ENCODE results near the gene FGF11.

Gene FGF11

DNA sequence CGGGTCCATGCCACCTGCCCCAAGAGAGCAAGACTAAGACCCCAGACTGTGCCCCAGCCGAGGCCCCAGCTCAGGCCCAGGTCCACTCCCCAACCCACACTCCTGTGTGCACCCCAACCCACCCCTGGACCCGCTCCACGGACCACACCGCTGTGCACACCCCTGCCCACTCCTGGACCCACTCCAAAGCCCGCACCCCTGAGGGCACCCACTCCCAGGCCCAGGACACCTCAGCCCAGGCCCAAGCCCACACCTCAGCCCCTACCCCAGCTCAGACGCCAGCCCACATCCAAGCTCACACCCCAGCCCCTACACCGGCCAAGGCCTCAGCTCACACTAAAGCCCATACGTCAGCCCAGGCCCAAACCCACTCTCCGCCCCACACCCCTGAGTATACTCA, 9.6 kb upstream of the FGF11 start:
- DNase-seq (ENCODE audit: low read depth in 2 of 2), result no peak

DNA sequence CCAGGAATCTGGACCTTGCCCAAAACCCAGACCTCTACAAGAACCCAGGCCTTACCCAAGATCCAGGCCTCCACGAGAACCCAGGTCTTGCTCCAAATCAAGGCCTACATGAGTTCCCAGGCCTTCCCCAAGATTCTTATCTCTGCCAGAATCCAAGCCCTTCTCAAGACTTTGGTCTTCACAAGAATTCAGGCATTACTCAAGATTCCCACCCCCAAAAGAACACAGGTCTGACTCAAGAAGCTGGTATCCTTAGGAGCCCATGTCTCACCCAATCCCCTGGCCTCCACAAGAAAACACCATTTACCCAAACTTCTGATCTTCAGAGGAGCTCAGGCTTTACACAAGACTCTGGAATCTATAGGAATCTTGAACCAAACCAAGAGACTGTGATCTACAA, 8.1 kb upstream of the FGF11 start:
- DNase-seq (ENCODE audit: low read depth in 2 of 2), result no peak

DNA sequence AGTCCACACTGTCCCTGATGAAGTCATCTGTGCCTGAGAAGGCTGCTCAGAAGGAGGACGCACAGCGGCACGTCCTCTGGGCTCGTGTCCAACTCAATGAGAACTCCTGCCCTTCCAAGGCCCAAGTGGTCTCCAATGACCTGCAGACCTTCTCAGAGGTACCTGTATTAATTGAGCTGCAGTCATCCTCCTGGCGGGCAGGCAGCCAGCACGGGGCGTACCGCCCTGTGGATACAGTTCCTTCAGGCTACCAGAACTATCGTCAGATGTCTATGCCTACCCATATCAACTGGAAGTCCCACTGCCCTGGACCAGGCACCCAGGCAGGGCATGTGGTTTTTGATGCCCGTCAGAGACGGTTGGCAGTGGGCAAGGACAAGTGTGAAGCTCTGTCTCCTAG, 7.0 kb upstream of the FGF11 start:
- DNase-seq (ENCODE audit: low read depth in 2 of 2), result no peak

DNA sequence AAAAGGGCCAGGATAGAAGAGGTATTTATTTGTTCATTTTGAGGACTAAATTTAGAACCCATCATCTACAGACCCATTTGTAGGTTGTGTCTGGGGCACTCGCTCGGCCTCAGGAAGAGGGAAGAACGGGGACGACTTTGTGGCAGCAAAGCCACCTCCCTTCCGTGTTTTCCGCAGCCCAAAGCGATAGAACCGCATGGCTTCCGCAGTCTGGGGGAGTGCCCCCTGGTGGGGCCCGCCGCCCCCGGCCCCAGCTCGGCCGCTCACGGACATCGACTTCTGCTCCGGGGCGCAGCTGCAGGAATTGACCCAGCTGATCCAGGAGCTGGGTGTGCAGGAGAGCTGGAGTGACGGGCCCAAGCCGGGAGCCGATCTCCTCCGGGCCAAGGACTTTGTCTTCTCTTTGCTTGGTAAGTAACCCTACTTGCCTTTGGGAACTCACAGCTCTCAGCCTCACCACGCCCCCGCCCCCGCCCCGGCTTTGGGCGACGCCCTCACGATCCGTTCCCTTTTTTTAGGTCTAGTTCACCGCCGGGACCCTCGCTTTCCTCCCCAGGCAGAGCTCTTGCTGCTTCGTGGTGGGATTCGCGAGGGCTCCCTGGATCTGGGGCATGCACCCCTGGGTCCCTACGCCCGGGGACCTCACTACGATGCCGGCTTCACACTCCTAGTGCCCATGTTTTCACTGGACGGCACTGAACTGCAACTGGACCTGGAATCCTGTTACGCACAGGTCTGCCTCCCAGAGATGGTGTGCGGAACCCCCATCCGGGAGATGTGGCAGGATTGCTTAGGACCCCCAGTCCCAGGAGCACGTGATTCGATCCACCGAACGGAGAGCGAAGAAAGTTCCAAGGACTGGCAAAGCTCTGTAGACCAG, 3.4 kb upstream of the FGF11 start:
- DNase-seq (ENCODE audit: low read depth in 2 of 2), result peak in 1 of 2 donors; percentile 38

DNA sequence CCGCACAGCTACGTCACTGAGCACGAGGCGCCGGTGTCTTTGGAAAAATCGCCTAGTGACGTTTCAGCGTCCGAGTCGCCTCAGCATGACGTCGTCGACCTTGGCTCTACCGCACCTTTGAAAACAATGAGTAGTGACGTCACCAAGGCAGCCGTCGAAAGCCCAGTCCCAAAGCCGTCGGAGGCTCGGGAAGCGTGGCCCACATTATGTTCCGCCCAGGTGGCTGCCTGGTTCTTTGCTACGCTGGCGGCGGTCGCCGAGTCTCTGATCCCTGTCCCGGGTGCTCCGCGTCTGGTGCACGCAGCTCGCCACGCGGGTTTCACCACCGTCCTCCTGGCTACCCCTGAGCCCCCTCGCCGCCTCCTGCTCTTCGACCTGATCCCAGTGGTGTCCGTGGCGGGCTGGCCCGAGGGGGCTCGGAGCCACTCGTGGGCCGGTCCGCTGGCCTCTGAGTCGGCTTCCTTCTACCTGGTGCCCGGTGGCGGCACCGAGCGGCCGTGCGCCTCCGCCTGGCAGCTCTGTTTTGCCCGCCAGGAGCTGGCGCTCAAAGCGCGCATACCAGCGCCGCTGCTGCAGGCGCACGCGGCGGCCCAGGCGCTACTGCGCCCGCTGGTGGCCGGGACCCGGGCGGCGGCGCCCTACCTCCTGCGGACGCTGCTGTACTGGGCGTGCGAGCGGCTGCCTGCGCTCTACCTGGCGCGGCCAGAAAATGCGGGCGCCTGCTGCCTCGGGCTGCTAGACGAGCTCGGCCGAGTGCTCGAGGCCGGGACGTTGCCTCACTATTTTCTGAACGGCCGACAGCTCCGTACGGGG, 2.5 kb upstream of the FGF11 start:
- peak; percentile 50 to 67 for DNase-seq (ENCODE audit: low read depth in 2 of 2)

DNA sequence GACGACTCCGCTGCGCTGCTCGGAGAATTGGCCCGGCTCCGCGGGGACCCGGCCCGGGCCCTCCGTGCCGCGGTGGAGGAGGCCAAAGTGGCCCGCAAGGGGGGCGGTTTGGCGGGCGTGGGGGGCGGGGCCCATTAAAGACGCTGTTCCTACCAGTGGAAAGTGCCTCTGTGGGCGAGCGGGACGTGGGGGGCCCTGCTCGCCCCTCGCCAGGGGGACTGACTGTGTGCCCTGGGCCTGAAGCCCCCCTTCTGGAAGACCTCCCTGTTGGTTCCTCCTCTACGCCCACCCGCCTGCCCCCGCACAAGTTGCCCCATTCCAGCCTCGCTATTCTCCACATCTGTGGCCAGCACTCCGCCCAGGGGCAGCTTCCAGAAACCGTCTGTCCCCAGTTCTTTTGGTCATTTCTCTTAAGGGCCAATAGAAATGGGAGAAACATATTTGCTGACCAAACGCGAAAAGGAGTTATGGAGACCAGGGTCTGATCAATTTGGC, 1.9 kb upstream of the FGF11 start:
- DNase-seq (ENCODE audit: low read depth in 2 of 2), result no peak

DNA sequence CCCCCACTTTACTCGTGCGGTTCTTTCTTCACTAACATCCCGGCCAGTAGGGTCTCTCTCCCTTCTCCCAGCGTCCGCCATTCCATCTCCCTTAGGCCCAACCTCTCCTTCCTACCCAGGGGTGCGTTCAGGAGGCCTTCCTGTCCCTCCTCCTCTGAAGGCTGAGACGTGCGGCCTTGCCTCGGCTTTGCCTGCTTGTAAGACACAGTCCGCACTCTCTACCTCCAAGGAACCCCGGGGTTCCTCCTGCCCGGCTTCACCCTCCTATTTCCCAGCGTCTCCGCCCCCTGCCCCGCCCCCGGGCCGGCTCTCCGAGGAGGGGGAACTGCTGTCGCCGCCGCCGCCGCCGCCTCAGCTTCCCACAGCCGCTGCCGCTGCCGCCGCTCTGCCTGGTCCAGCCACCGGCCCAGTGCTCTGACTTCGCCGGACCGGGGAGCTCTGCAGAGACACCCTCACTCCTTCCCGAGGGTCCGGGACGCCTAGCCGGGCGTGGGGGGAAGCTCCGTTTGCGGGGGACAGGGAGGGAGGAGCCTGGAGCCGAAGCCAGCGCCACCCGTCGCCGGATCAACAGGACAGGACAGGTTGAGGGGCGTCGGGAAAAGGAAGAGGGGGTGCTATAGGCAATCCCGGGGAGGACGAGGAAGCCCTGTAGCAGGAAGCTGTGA, 1.2 kb upstream of the FGF11 start:
- peak in 1 of 2 donors; percentile 35 for DNase-seq (ENCODE audit: low read depth in 2 of 2)

DNA sequence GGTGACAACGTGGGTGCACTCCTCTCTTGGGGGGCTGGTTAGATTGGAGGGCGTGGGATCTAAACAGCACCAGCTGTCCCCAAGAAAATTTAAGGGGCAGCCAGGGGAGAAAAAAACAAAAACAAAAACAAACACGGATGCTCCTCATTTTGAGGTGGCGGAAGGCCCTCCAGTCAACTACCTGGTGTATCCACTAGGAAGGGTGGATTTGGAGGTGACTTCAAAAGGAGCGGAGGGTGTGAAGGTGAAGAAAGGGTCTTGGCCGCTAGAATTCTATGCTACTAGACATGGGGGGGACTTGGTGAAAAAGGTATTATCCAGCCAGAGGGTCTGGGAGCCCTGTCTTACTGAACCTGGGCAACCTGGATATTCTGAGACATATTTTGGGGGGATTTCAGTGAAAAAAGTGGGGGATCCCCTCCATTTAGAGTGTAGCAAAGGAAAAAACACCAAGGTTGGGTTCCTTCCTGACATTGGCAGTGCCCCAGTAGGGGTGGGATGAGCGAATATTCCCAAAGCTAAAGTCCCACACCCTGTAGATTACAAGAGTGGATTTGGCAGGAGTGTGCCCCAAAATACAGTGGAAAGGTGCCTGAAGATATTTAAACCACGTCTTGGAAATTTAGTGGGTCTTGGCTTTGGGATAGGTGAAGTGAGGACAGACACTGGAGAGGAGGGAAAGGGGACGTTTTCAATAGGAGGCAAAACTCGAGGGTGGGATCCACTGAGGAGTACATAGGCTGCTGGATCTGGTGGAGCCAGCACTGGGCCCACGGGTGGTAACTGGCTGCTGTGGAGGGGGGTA, 454 bp upstream of the FGF11 start:
- DNase-seq (ENCODE audit: low read depth in 2 of 2), result no peak

DNA sequence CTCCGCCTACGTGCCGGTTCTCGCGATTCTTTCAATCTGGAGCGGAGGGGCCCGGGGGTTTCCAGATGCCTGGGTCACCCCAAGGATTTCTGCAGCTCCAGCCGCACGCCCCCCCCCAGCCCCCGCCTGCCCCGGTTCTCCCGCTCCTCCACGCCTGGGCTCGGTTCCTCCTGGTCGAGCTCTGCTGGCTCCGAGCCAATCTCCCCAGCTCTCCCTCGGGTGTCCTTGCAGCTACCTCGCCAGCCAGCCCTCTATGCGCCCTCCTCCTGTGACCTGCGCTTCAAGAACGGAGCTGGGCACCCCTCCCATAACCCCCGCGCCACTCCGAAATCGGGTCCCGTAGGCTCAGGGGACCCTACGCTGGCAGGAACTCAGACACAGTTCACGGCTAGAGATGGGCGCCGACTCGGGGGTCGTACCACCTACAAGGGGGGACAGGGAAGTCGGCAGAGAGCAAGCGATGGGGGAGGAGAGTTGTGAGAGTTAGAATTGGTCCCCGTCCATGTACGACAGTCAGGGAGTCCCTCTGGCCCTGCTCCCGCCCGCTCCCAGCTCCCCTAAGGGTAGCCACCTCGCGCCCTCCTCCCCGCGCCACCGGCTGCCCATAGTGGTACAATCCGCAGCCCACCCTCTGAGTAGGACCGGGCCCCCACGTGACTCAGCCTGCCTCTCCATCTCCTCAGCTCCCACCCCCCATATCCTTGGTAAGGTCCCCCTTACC, 961 bp downstream of the FGF11 start:
- no peak for DNase-seq (ENCODE audit: low read depth in 2 of 2)

DNA sequence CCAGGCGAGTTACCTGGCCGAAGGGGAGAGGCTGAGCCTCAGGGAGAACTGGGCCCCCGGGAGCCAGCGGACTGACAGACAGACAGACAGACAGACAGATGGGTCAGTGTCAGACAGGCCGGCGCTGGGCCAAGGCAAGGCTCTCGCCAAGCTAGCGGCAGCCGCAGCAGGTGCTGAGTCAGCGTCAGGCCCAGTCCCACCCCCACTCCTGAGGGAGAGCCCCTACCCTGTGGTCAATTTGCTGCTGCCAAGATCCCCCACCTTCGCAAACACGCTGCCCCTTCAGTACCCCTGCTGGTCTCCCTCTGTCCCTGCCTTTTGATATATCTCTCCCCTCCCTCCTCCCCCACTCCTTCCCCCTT, 1.5 kb downstream of the FGF11 start:
- DNase-seq (ENCODE audit: low read depth in 2 of 2), result no peak

DNA sequence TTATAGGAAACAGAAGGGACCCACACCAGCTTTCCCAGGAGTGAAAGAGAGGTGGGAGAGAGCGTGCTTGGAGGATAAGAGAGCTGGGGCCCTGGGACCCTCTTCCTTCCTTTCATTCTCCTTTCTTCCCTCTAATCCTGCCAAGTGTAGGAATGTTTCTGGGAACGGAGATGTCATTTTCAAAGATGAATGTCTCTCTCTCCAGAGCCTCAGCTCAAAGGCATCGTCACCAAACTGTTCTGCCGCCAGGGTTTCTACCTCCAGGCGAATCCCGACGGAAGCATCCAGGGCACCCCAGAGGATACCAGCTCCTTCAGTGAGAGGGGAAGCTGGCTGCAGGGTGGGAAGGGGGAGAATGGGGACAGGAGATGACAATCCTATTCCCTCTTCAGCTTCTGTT, 2.0 kb downstream of the FGF11 start:
- no peak for DNase-seq (ENCODE audit: low read depth in 2 of 2)

DNA sequence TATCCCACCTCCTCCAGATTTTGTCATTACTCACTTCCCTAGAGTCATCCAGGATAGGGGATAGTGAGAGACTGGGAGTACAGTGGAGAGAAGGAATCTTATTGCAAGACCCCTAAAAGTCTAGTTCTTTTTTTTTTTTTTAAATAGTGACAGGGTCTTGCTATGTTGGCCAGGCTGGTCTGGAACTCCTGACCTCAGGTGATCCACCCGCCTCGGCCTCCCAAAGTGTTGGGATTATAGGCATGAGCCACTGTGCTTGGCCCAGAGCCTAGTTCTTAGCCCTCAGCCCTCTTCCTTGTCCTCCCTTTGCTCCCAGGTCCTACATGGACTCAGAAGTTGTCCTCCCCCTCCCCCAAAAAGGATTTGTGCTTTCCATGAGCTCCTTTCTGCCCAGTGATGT, 2.8 kb downstream of the FGF11 start:
- no peak for DNase-seq (ENCODE audit: low read depth in 2 of 2)

DNA sequence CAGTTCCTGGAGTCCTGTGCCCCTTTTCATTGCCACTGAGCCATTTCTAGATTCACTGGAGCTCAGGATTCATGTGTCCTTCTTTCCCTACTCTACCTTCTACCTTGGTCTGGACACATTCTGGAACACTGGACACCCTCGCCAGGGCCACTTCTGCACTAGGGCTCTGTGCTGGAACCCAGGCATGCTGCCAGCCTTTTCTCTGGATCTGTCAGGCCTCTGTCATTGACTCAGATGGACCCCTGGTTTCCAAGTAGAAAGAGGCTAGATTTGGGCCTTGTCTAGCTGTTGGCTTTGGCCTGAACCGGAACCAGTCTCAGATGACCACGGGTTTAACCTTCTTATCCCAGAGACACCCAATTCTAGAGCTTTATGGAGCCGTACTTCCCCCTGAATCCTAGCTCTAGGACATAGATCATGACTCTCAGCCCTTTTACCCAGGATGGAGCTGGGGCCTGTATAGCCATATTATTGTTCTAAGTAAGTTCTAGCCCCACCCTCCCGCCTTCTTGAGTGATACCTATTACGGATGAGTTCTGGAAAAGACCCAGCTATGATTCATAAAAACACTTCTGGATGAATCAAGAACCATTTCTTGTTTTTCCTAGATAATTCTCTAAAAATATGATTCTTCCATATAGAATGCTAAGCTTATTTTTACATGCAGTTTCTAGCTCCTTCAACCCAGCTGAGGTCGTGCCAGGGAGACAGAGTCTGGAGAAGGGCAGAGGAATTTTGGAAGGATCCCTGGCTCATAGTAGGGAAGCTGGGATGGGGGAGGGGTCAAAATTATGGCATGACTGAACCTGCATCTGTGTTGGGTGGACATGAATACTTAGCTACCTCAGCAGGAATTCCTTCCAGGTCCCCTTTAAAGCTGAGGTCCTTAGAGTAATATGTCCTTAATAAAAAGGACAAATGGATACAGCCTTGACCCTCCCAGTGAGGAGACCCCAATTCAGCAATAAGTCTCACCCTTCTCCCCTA, 4.5 kb downstream of the FGF11 start:
- DNase-seq (ENCODE audit: low read depth in 2 of 2), result no peak

DNA sequence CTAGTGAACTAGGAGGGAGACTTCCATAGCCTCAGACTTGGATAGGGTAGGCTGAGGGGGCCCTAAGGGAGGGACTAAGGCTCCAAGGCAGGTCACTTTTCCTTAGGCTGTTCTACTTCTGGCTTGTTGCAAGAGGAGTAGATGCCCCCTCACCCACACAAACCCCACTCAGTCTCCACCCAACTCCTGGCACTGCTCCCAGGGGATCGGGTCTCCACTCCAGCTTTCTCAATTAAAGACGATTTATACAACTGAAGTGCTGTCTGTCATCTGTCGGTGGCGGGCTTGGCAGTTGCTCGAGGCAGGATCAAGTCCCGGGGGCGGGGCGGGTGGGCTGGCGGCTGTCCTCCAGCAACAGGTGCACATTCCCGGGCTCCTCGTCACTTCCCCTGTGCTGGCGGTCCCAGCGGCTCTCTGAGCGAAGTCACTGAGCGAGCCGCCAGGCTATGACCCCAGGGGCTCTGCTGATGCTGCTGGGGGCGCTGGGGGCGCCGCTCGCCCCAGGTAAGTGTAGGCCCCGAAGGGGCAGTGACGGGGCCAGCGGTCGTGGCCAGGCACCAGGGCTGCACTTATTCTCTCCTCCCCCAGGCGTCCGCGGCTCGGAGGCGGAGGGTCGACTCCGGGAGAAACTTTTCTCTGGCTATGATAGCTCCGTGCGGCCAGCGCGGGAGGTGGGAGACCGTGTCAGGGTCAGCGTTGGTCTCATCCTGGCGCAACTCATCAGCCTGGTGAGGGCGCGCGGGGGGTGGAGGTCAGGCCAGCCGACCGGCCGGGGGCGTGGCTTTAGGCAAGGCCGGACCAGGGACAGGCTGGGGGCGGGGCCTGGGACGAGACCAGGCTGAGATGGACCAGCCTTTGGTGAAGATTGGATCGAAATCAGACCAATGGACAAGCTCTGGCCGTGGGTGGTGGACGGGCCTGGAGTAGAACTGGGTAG, 5.6 kb downstream of the FGF11 start, which contains the start of gene CHRNB1:
TSS of gene CHRNB1 (plus strand) at position 380 of the 937 bp plus-strand sequence. CDS start at position 447, 67 bp downstream.
- DNase-seq (ENCODE audit: low read depth in 2 of 2), result no peak

DNA sequence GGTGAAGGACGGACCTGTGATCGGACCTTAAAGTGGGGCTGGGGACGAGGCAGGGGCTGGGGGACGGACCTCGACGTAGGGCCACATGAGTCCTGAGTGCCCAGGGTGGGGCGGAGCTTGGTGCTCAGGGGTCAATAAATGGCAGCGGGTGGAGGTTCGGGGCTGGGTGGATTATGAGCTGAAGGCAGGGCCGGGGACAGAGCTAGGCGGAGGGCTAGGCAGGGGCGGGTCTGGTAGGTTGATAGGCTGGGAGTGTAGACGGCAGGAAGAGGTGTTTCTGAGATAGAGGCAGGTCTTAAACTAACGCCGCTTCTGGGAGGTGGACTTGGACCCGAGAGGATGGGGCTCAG, 6.3 kb downstream of the FGF11 start:
- no peak for DNase-seq (ENCODE audit: low read depth in 2 of 2)

DNA sequence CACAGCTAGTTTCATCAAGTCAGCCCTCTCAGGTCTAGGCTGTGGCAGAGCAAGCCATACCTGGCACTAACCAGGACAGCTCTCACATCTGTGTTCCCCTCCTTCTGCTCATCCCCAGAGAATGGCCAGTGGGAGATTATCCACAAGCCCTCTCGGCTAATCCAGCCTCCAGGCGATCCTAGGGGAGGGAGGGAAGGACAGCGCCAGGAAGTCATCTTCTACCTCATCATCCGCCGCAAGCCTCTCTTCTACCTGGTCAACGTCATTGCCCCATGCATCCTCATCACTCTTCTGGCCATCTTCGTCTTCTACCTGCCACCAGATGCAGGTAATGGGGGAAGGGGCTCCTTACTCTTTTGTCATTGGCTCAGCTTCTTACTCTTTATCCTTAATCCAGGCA, 9.1 kb downstream of the FGF11 start:
- no peak for DNase-seq (ENCODE audit: low read depth in 2 of 2)

DNA sequence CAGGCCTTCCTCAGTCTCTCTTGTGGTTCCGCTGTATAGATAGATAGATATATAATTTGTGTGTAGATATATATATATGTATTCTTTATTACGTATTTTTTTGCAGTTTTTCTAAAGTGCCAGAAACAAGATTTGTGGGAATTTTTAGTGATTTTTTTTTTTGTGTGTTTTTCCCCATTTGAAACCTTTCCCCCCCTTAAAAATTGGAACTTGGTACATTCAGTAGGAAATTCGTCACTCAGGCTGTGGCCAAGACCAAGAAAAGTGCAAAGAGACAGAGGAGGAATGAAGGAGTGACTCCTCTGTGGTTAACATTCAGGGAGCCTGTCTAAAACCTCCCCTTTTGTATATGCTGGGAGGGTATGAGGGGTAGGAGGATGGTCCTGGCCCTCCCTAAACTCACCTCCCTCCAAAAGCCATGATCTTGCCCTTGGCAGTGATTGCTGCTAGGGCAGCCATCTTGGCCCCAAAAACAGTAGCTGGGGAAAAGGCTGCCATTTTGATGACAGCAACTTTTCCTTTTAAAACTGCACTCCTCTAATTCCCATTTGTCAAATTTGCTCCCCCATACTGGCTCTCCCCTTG, 20.7 kb downstream of the FGF11 start:
- no peak for DNase-seq (ENCODE audit: low read depth in 2 of 2)
